Peyer's patch (tissue), 4 donors: ENCODE results near the gene TULP4. TPM values are rescaled to one million over a fixed set of nuclear protein-coding genes. Genes with fewer than 3 reads are reported as not detected.
"Not testable (repeated sequence)": the region's sequence is repeated elsewhere in the genome, so short reads cannot be mapped to it uniquely, and the experiment has no call there.

Experiments
- DNase-seq, 3 donors: peaks; one replicate each; pipeline ENCODE4 v3.0.0-alpha.2; 2017 to 2019
- H3K27ac ChIP-seq, 4 donors: fragments of 200-600 bp; sonication (generic); one replicate each; pipeline ENCODE4 v1.5.1; 2016 to 2019
- H3K27me3 ChIP-seq, 2 donors: fragments of 200-600 bp; sonication (generic); one replicate each; pipeline ENCODE4 v1.5.1; 2019
- H3K36me3 ChIP-seq, 3 donors: fragments of 200-600 bp; sonication (generic); one replicate each; pipeline ENCODE4 v1.5.1; 2016 to 2019
- H3K4me1 ChIP-seq, 4 donors: fragments of 200-600 bp; sonication (generic); one replicate each; pipeline ENCODE4 v1.5.1; 2016 to 2019
- H3K4me3 ChIP-seq, 4 donors: fragments of 200-600 bp; sonication (generic); 1 replicate in 3 of 4; 2 replicates in 1 of 4; pipeline ENCODE4 v1.5.1; 2016 to 2019; ENCODE audit warnings: mild to moderate bottlenecking in 1 of 4
- H3K9me3 ChIP-seq, 4 donors: fragments of 200-600 bp; sonication (generic); one replicate each; pipeline ENCODE4 v1.5.1; 2016 to 2019; ENCODE audit warnings: mild to moderate bottlenecking in 1 of 4
- POLR2A ChIP-seq, 2 donors: fragments of 450-650 bp; IDR thresholded peaks; one replicate each; pipeline ENCODE4 v1.5.1; 2017; ENCODE audit warnings: antibody characterized with exemption in 2 of 2, mild to moderate bottlenecking in 2 of 2, moderate library complexity in 2 of 2
- total RNA-seq, 4 donors: library from RNA; depleted of rRNA; stranded (reverse); fragments of >200 nt; gene quantifications; one replicate each; pipeline ENCODE4 v1.1.0, GENCODE V29; 2016
- TF ChIP-seq, protein P1 (sequence below), 6 experiments: fragments of 450-650 bp in 4 of 6; fragments of 200-600 bp in 2 of 6; sonication (generic) in 1 of 6; IDR thresholded peaks; one replicate each; pipeline ENCODE4 v1.5.1; 2017 to 2019; ENCODE audit warnings: antibody characterized with exemption in 6 of 6, mild to moderate bottlenecking in 3 of 6, moderate library complexity in 1 of 6

Gene TULP4
- total RNA-seq, 4 donors from 2014 or later: 197 to 268 (median 206) TPM

DNA sequence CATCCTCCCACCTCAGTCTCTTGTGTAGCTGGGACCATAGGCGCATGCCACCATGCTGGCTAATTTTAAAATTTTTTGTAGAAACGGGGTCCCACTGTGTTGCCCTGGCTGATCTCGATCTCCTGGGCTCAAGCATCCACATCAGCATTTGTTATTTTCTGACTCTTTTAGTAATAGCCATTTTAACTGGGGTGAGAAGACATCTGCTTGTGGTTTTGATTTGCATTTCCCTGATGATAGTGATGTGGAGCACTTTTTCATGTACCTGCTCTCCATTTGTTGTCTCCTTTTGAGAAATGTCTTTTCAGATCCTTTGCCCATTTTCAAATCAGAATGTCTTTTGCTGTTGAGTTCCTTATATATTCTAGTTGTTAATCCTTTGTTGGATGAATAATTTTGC lies 22.2 kb upstream of the TULP4 start:
- TF ChIP-seq POLR2A (IDR thresholded peaks at IDR 0.05): no peak
- TF ChIP-seq, protein P1, sequence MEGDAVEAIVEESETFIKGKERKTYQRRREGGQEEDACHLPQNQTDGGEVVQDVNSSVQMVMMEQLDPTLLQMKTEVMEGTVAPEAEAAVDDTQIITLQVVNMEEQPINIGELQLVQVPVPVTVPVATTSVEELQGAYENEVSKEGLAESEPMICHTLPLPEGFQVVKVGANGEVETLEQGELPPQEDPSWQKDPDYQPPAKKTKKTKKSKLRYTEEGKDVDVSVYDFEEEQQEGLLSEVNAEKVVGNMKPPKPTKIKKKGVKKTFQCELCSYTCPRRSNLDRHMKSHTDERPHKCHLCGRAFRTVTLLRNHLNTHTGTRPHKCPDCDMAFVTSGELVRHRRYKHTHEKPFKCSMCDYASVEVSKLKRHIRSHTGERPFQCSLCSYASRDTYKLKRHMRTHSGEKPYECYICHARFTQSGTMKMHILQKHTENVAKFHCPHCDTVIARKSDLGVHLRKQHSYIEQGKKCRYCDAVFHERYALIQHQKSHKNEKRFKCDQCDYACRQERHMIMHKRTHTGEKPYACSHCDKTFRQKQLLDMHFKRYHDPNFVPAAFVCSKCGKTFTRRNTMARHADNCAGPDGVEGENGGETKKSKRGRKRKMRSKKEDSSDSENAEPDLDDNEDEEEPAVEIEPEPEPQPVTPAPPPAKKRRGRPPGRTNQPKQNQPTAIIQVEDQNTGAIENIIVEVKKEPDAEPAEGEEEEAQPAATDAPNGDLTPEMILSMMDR (IDR thresholded peaks at IDR 0.05): no peak
- no peaks in the 10 kb centered on the region for H3K9me3 ChIP-seq
- no peak for DNase-seq
- H3K36me3 ChIP-seq: no peaks in the 10 kb centered on the region
- H3K27me3 ChIP-seq: no peaks in the 10 kb centered on the region
- H3K4me1 ChIP-seq: peaks cover 0 to 27% (median 12%) of the 10 kb centered on the region in 4 donors
- no peak overlapping the region for H3K4me3 ChIP-seq
- peak overlapping the region in 2 of 4 donors; percentile 71 for H3K27ac ChIP-seq

DNA sequence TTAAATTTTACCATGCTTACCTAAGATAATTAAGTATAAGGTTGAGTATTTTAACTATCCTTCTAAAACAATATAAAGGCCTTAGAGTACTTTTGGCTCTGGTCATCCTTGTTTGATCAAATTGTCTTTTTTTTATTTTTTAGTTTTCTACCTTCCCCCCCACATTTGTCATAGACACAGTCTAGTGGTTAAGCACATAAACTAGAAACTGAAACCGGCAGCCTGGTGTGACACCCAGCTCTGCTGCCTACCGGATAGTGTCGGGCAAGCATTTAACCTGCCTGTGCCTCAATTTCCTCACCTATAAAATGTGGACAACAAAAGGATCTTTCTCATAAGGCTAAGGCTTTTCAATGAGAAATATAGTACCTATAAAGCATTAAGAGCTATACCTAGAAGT lies 21.6 kb upstream of the TULP4 start:
- H3K36me3 ChIP-seq: no peaks in the 10 kb centered on the region
- TF ChIP-seq, protein P1 (IDR thresholded peaks at IDR 0.05): peak in 1 of 6 experiments; percentile 13
- TF ChIP-seq POLR2A (IDR thresholded peaks at IDR 0.05): no peak
- no peak overlapping the region for H3K4me3 ChIP-seq
- peaks cover 0 to 23% (median 10%) of the 10 kb centered on the region in 4 donors for H3K4me1 ChIP-seq
- peak overlapping the region in 2 of 4 donors; percentile 71 for H3K27ac ChIP-seq
- no peaks in the 10 kb centered on the region for H3K9me3 ChIP-seq
- DNase-seq: peak in 2 of 3 donors; percentile 72 to 87
- no peaks in the 10 kb centered on the region for H3K27me3 ChIP-seq

DNA sequence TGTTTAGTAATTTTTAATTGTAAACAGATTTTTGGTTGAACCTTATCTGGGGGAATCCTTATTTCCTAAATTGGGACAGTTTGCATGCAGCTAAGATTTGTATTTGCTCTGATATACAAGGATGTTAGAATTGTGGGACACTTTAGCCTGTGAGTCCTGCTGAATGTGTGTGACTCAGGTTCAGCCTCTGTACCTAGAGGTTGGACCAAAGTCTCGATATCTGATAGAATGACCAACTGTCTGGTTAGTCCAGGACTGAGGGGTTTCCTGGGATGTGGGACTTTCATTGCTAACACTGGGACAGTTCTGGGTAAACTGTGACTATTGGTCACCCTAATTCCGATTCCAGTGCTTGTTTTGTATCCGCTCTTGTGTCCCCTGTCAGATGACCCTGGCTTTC lies 20.2 kb upstream of the TULP4 start:
- H3K27me3 ChIP-seq: no peaks in the 10 kb centered on the region
- no peaks in the 10 kb centered on the region for H3K36me3 ChIP-seq
- H3K4me1 ChIP-seq: peaks cover 0 to 16% (median 3%) of the 10 kb centered on the region in 4 donors
- no peaks in the 10 kb centered on the region for H3K9me3 ChIP-seq
- H3K27ac ChIP-seq: no peak overlapping the region
- no peak for DNase-seq
- TF ChIP-seq, protein P1 (IDR thresholded peaks at IDR 0.05): no peak
- TF ChIP-seq POLR2A (IDR thresholded peaks at IDR 0.05): no peak
- H3K4me3 ChIP-seq: no peak overlapping the region

DNA sequence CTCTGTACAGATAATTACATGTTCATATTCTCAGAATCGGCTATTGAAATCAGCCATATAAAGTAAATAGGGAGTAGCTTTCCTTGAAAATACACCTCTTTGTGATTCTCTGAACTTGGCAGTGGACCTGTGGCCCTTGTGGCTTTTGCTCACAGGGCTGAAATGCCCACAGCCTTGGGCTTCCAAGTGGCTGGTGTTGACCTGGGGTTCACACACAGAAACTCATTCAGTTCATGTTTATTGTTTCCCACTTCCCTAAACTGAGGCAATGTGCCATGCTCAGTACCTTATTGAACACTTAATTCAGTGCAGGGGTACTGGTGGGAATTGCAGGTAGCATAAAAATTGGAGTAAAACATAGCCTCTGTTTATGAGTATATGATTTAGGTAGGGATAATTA lies 19.1 kb upstream of the TULP4 start:
- Histone ChIP-seq H3K36me3 (no peaks in the 10 kb centered on the region), H3K4me3 (no peak overlapping the region), H3K9me3 (peaks cover 0 to 7% (median 0%) of the 10 kb centered on the region in 4 donors), H3K27me3 (no peaks in the 10 kb centered on the region), H3K4me1 (peaks cover 0 to 16% (median 0%) of the 10 kb centered on the region in 4 donors), H3K27ac (no peak overlapping the region)
- TF ChIP-seq, protein P1 (IDR thresholded peaks at IDR 0.05): no peak
- TF ChIP-seq POLR2A (IDR thresholded peaks at IDR 0.05): no peak
- DNase-seq: no peak

DNA sequence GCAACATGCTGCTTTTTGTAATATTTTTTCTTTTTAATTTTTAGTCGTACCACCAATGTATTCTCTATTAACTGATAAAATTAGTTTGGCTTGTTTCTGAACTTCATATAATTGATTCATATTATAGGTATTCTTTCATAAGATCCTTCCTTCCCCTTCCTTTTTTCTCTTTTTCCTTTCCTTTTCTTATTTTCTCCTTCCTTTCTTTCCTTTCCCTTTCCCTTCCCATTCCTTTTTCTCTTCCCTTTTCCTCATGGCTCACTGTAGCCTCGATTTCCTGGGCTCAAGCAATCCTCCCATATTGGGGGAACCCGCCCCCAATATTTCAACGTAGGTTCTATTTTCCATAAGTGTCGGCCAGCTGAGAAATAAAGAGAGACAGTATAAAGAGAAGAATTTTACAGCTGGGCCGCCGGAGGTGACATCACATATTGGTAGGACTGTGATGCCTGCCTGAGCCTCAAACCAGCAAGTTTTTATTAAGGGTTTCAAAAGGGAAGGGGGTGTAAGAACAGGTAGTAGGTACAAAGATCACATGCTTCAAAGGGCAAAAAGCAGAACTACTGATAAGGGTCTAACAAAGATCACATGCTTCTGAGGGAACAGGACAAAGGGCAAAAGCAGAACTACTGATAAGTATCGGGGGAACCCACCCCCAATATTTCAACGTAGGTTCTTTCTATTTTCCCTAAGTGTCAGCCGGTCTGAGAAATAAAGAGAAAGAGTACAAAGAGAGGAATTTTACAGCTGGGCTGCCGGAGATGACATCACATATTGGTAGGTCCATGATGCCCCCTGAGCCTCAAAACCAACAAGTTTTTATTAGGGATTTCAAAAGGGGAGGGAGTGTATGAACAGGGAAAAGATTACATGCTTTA lies 16.1 kb upstream of the TULP4 start:
- not testable (repeated sequence) for H3K27me3 ChIP-seq, H3K4me3 ChIP-seq, DNase-seq, H3K36me3 ChIP-seq
- peaks cover 0 to 11% (median 0%) of the 10 kb centered on the region in 4 donors for H3K4me1 ChIP-seq
- H3K27ac ChIP-seq: peak overlapping the region in 2 of 4 donors; percentile 38 to 51
- H3K9me3 ChIP-seq: peaks cover 0 to 13% (median 0%) of the 10 kb centered on the region in 4 donors

DNA sequence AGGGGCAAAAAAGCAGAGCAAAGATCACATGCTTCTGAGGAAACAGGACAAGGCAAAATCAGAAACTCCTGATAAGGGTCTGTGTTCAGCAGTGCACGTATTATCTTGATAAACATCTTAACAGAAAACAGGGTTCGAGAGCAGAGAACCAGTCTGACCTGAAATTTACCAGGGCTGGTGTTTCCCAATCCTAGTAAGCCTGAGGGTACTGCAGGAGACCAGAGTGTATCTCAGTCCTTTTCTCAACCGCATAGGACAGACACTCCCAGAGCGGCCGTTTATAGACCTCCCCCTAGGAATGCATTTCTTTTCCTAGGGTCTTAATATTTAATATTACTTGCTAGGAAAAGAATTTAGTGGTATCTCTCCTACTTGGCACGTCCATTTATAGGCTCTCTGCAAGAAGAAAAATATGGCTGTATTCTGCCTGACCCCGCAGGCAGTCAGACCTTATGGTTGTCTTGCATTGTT lies 15.4 kb upstream of the TULP4 start:
- not testable (repeated sequence) for H3K36me3 ChIP-seq, H3K27me3 ChIP-seq, H3K4me3 ChIP-seq, DNase-seq
- Histone ChIP-seq H3K9me3 (peaks cover 0 to 13% (median 0%) of the 10 kb centered on the region in 4 donors), H3K27ac (peak overlapping the region in 2 of 4 donors; percentile 36 to 38), H3K4me1 (peaks cover 0 to 11% (median 0%) of the 10 kb centered on the region in 4 donors)

DNA sequence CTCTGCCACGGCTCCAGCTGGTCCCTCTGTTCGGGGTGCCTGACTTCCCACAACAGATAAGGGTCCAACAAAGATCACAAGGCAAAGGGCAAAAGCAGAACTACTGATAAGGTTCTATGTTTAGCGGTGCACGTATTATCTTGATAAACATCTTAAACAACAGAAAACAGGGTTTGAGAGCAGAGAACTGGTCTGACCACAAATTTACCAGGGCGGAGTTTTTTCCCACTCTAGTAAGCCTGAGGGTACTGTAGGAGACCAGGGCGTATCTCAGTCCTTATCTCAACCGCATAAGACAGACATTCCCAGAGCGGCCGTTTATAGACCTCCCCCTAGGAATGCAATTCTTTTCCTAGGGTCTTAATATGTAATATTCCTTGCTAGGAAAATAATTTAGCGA lies 14.6 kb upstream of the TULP4 start:
- peaks cover 0 to 13% (median 0%) of the 10 kb centered on the region in 4 donors for H3K9me3 ChIP-seq

DNA sequence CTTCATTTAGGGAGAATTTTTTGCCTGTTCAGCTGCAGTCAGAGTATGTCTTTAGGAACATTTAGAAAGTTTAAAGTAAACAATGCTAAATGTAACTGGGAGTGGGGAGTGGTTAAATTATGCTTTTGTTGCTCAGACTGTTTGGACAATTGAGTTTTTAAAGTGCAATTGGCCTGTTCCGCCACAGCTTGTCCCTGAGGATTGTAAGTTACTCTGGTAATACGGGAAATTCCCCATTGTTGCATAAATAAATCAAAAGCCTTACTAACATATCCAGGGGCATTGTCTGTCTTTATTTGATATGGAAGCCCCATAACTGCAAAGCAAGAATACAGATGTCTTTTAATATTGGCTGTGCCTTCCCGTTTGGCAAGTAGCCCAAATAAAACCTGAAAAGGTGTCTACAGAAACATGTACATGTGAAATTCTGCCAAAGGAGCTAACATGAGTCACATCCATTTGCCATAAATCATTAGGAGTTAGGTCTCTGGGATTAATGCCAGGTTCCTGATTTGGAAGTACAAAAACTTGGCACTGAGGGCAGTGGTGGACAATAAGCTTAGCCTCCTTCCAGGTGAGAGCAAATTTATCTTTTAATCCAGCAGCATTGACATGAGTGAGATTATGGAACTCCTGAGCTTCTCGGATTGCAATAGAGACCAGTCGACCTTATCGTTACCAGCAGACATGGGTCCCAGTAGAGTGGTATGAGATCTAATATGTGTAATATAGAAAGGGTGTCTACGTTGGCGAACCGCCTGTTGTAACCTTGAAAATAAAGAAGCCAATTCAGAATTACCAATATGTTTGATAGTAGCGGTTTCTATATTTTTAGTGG lies 11.7 kb upstream of the TULP4 start:
- not testable (repeated sequence) for H3K36me3 ChIP-seq, H3K27ac ChIP-seq, H3K27me3 ChIP-seq, DNase-seq, H3K4me3 ChIP-seq, H3K4me1 ChIP-seq
- H3K9me3 ChIP-seq: peaks cover 0 to 13% (median 0%) of the 10 kb centered on the region in 4 donors

More for the DNA sequence above, 14.6 kb upstream of the TULP4 start:
- H3K27ac ChIP-seq, H3K36me3 ChIP-seq, H3K27me3 ChIP-seq, H3K4me1 ChIP-seq, H3K4me3 ChIP-seq, DNase-seq: not testable (repeated sequence)

DNA sequence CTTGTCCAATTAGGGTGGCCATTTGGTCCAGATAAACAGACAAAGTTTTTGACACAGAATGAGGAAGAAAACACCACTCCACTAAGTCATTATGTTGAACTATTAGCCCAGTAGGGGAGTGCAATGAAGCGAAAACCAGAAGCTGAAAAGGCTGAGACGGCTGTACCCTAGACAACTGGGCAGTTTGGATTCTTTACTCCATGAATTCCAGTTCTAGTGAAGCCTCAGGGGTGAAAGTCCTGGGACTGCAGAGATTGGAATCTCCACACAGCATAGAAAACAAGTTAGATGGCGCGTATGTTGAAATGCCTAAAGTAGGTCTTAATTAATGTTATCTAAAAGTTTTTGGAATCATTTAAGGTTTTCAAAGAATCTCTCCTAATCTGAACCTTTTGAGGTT lies 10.7 kb upstream of the TULP4 start:
- not testable (repeated sequence) for H3K27me3 ChIP-seq, H3K36me3 ChIP-seq, H3K27ac ChIP-seq, H3K4me1 ChIP-seq, DNase-seq, H3K4me3 ChIP-seq
- H3K9me3 ChIP-seq: peaks cover 0 to 13% (median 0%) of the 10 kb centered on the region in 4 donors
